MM.1S (cell line): ENCODE measurements around the gene GATA6.

Experiments used
- DNase-seq: peaks from one replicate; pipeline ENCODE4 v3.0.0-alpha.2; 2015
- H2AFZ ChIP-seq: fragments of 300-600 bp; sonication (generic); 2 replicates; pipeline ENCODE4 v1.6.0; 2016; ENCODE audit warnings: antibody characterized with exemption, low read length
- H3F3A ChIP-seq: fragments of 300-600 bp; sonication (generic); 2 replicates; pipeline ENCODE4 v1.6.1; 2016; ENCODE audit warnings: mild to moderate bottlenecking, antibody characterized with exemption, low read length, moderate library complexity, mixed read lengths; ENCODE audit not compliant: insufficient read depth
- H3K27ac ChIP-seq: fragments of 300-600 bp; sonication (generic); 2 replicates; pipeline ENCODE4 v1.5.1; 2016; ENCODE audit warnings: mild to moderate bottlenecking, low read length
- H3K27me3 ChIP-seq: fragments of 300-600 bp; sonication (generic); replicated peaks from 2 replicates; pipeline ENCODE4 v1.6.0; 2016; ENCODE audit warnings: low read length; ENCODE audit not compliant: insufficient read depth
- H3K36me3 ChIP-seq: fragments of 300-600 bp; sonication (generic); replicated peaks from 2 replicates; pipeline ENCODE4 v1.6.1; 2016; ENCODE audit warnings: mild to moderate bottlenecking, low read length, mixed read lengths; ENCODE audit not compliant: insufficient read depth
- H3K4me1 ChIP-seq: fragments of 300-600 bp; sonication (generic); 2 replicates; pipeline ENCODE4 v1.6.1; 2016; ENCODE audit warnings: low read length, mixed read lengths
- H3K4me2 ChIP-seq: fragments of 300-600 bp; sonication (generic); 2 replicates; pipeline ENCODE4 v1.6.0; 2016; ENCODE audit warnings: low read depth, low read length
- H3K4me3 ChIP-seq: fragments of 300-600 bp; sonication (generic); 2 replicates; pipeline ENCODE4 v1.5.1; 2016; ENCODE audit warnings: low read length, mixed read lengths
- H3K79me2 ChIP-seq: fragments of 300-600 bp; sonication (generic); 2 replicates; pipeline ENCODE4 v1.6.1; 2016; ENCODE audit warnings: mixed run types, low read length, mixed read lengths
- H3K9ac ChIP-seq: fragments of 300-600 bp; sonication (generic); 2 replicates; pipeline ENCODE4 v1.6.1; 2016; ENCODE audit warnings: low read length, mixed read lengths
- H3K9me2 ChIP-seq: fragments of 300-600 bp; sonication (generic); replicated peaks from 2 replicates; pipeline ENCODE4 v1.6.1; 2016; ENCODE audit warnings: mild to moderate bottlenecking, low read length, mixed read lengths; ENCODE audit not compliant: insufficient read depth
- H3K9me3 ChIP-seq: fragments of 300-600 bp; sonication (generic); replicated peaks from 2 replicates; pipeline ENCODE4 v1.6.1; 2016; ENCODE audit warnings: mild to moderate bottlenecking, low read length, mixed read lengths; ENCODE audit not compliant: insufficient read depth
- H4K20me1 ChIP-seq: fragments of 300-600 bp; sonication (generic); 2 replicates; pipeline ENCODE4 v1.6.1; 2016; ENCODE audit warnings: mild to moderate bottlenecking, low read length, moderate library complexity, mixed read lengths; ENCODE audit not compliant: insufficient read depth
- EZH2 ChIP-seq: fragments of 300-600 bp; sonication (generic); optimal IDR thresholded peaks from 2 replicates; pipeline ENCODE3; 2017; ENCODE audit warnings: low read depth, mild to moderate bottlenecking, antibody characterized with exemption, low read length, mixed read lengths
- EZH2phosphoT487 ChIP-seq: fragments of 300-600 bp; sonication (generic); IDR thresholded peaks from 2 replicates; pipeline ENCODE4 v1.6.1; 2018; ENCODE audit warnings: antibody characterized with exemption, low read length
- TF ChIP-seq, protein P1 (sequence below): fragments of 300-600 bp; sonication (generic); IDR thresholded peaks from 2 replicates; pipeline ENCODE4 v1.5.1; 2016; ENCODE audit warnings: antibody characterized with exemption, low read length, mixed read lengths

Gene GATA6

DNA sequence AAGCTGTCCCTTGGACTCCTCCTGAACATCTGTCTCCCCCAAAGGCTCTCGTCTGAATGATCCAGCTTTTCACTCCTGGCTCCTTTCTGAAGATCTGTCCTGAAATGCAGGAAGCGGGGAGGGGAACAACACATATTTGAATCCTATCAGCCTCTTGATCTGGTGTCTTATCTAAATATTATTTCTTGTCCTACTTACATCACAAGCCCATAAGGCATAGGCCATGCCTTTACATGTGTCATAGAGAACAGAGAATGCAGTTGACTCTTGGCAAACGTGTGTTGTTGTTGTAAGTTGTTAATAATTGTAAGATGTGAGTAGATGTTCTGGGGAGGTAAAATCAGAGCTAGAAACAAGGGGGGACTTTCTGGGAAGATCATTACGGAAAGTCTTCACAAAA is 57.4 kb downstream of the GATA6 start:
- Histone ChIP-seq H3K27me3 (no peaks in the 10 kb centered on the region), H3K9ac (no peak overlapping the region), H3K4me3 (no peak overlapping the region), H3K9me3 (no peaks in the 10 kb centered on the region), H3K4me2 (no peak overlapping the region), H4K20me1 (no peaks in the 10 kb centered on the region), H3K79me2 (no peaks in the 10 kb centered on the region), H2AFZ (no peak overlapping the region), H3F3A (no peaks in the 10 kb centered on the region), H3K4me1 (no peaks in the 10 kb centered on the region), H3K36me3 (no peaks in the 10 kb centered on the region), H3K27ac (no peak overlapping the region), H3K9me2 (no peaks in the 10 kb centered on the region)
- DNase-seq = no peak
- TF ChIP-seq EZH2 (no peak), EZH2phosphoT487 (no peak)
- TF ChIP-seq, protein P1, sequence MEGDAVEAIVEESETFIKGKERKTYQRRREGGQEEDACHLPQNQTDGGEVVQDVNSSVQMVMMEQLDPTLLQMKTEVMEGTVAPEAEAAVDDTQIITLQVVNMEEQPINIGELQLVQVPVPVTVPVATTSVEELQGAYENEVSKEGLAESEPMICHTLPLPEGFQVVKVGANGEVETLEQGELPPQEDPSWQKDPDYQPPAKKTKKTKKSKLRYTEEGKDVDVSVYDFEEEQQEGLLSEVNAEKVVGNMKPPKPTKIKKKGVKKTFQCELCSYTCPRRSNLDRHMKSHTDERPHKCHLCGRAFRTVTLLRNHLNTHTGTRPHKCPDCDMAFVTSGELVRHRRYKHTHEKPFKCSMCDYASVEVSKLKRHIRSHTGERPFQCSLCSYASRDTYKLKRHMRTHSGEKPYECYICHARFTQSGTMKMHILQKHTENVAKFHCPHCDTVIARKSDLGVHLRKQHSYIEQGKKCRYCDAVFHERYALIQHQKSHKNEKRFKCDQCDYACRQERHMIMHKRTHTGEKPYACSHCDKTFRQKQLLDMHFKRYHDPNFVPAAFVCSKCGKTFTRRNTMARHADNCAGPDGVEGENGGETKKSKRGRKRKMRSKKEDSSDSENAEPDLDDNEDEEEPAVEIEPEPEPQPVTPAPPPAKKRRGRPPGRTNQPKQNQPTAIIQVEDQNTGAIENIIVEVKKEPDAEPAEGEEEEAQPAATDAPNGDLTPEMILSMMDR = no peak

DNA sequence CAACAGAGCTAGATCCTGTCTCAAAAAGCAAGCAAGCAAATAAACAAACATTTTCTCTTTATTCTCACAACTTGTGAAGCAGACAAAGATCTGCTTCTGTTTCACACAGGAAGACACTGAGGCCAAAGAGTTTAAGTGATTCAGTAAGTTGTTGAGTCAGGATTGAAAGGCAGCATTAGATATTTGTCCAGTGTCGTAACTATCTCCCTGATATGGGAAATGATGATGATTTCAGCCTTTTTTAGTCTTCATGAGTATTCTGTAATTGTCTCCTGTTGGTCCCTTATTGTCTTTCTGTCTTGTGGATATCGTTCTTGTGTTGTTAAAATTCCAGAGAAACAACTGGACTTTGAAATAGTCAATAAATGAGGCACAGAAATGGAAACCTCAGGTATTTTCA is 59.6 kb downstream of the GATA6 start:
- no peak overlapping the region for H3K4me3 ChIP-seq
- no peaks in the 10 kb centered on the region for H3K9me2 ChIP-seq
- no peaks in the 10 kb centered on the region for H3K27me3 ChIP-seq
- H3F3A ChIP-seq = no peaks in the 10 kb centered on the region
- no peaks in the 10 kb centered on the region for H4K20me1 ChIP-seq
- H3K36me3 ChIP-seq = no peaks in the 10 kb centered on the region
- H3K4me2 ChIP-seq = no peak overlapping the region
- no peak for DNase-seq
- H3K9me3 ChIP-seq = no peaks in the 10 kb centered on the region
- H3K27ac ChIP-seq = no peak overlapping the region
- H2AFZ ChIP-seq = no peak overlapping the region
- TF ChIP-seq EZH2 = no peak
- TF ChIP-seq EZH2phosphoT487 = no peak
- TF ChIP-seq, protein P1 = no peak
- no peaks in the 10 kb centered on the region for H3K79me2 ChIP-seq
- no peaks in the 10 kb centered on the region for H3K4me1 ChIP-seq
- no peak overlapping the region for H3K9ac ChIP-seq

DNA sequence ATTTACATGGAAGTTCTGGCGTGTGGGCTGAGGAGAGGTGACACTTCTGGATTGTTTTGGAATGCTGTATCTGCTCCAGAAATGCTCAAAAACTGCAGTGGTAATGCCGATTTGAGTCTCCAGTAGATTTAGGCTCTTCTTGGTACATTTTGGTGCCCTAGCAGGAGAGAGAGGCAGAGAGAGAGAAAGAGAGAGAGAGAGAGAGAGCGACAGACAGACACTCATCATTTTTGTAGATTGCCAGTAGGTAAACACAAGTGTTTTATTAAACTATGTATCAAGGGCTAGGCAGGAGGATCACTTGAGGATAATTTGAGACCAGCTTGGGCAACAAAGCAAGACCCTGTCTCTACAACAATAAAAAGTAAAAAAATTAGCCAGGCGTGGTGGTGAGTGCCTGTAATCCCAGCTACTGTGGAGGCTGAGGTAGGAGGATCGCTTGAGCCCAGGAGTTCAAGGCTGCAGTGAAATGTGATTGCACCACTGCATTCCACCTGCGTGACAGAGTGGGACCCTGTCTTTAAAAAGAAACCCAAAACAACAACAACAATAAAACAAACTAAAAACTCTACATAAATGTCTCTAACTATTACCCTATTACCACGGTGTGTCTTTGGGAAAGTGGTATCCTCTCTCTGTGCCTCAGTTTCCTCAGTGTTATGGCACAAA is 60.2 kb downstream of the GATA6 start:
- Histone ChIP-seq H3K4me1 (no peaks in the 10 kb centered on the region), H2AFZ (no peak overlapping the region), H3K79me2 (no peaks in the 10 kb centered on the region), H3F3A (no peaks in the 10 kb centered on the region), H3K9me3 (no peaks in the 10 kb centered on the region), H4K20me1 (no peaks in the 10 kb centered on the region), H3K9me2 (no peaks in the 10 kb centered on the region), H3K27ac (no peak overlapping the region), H3K9ac (no peak overlapping the region), H3K27me3 (no peaks in the 10 kb centered on the region), H3K36me3 (no peaks in the 10 kb centered on the region), H3K4me2 (no peak overlapping the region), H3K4me3 (no peak overlapping the region)
- TF ChIP-seq, protein P1 = no peak
- no peak for TF ChIP-seq EZH2phosphoT487
- no peak for TF ChIP-seq EZH2
- DNase-seq = no peak
